Stimulated activated naive CD8-positive, alpha-beta T cell treated with anti-CD3 and anti-CD28 coated beads, Interleukin-15, Interleukin-2, amounts not matched to agents 100 ng/mL and 50 ng/mL, for 24 hours (primary cell): ENCODE data around the gene AMZ1.
"Not testable (repeated sequence)": the region's sequence is repeated elsewhere in the genome, so short reads cannot be mapped to it uniquely, and the experiment has no call there.

Experiments used
- H3K27ac Mint-ChIP-seq: one replicate; pipeline ENCODE4 v1.8.0; 2021; ENCODE audit warnings: mild to moderate bottlenecking, mixed read lengths
- H3K27me3 Mint-ChIP-seq: one replicate; pipeline ENCODE4 v1.8.0; 2021; ENCODE audit warnings: mixed read lengths
- H3K36me3 Mint-ChIP-seq: one replicate; pipeline ENCODE4 v1.8.0; 2021; ENCODE audit warnings: low read depth, mixed read lengths
- H3K4me1 Mint-ChIP-seq: one replicate; pipeline ENCODE4 v1.8.0; 2021; ENCODE audit warnings: low read depth, mixed read lengths
- H3K4me3 Mint-ChIP-seq: one replicate; pipeline ENCODE4 v1.8.0; 2021; ENCODE audit warnings: mild to moderate bottlenecking, mixed read lengths
- H3K9me3 Mint-ChIP-seq: one replicate; pipeline ENCODE4 v1.8.0; 2021; ENCODE audit warnings: mixed read lengths

Gene AMZ1

GRCh38 chr7:2726316-2727018 lies 38.5 kb downstream of the AMZ1 start:
- Mint-ChIP-seq H3K4me1 (peaks cover 4% of the 10 kb centered on the region), H3K9me3 (no peaks in the 10 kb centered on the region)

GRCh38 chr7:2727206-2727605 lies 39.2 kb downstream of the AMZ1 start:
- not testable (repeated sequence) for H3K4me3 Mint-ChIP-seq, H3K27ac Mint-ChIP-seq, H3K9me3 Mint-ChIP-seq, H3K27me3 Mint-ChIP-seq
- Mint-ChIP-seq H3K36me3 (peaks cover 15% of the 10 kb centered on the region), H3K4me1 (peaks cover 11% of the 10 kb centered on the region)

More at GRCh38 chr7:2726316-2727018, 38.5 kb downstream of the AMZ1 start:
- Mint-ChIP-seq H3K4me3 (no peak overlapping the region), H3K36me3 (peaks cover 14% of the 10 kb centered on the region), H3K27ac (no peak overlapping the region), H3K27me3 (no peaks in the 10 kb centered on the region)

- no peaks in the 10 kb centered on the region for H3K9me3 Mint-ChIP-seq
Measured at GRCh38 chr7:2728316-2729030, 40.5 kb downstream of the AMZ1 start.

GRCh38 chr7:2729031-2729892 lies 41.3 kb downstream of the AMZ1 start:
- H3K36me3 Mint-ChIP-seq, result peaks cover 22% of the 10 kb centered on the region
- no peak overlapping the region for H3K27ac Mint-ChIP-seq

More at GRCh38 chr7:2728316-2729030, 40.5 kb downstream of the AMZ1 start:
- H3K4me3 Mint-ChIP-seq, result no peak overlapping the region
- H3K27ac Mint-ChIP-seq, result no peak overlapping the region
- H3K27me3 Mint-ChIP-seq, result no peaks in the 10 kb centered on the region
- H3K36me3 Mint-ChIP-seq, result peaks cover 22% of the 10 kb centered on the region
- H3K4me1 Mint-ChIP-seq, result peaks cover 21% of the 10 kb centered on the region

GRCh38 chr7:2729893-2730716 lies 42.1 kb downstream of the AMZ1 start:
- Mint-ChIP-seq H3K27me3 (no peaks in the 10 kb centered on the region), H3K36me3 (peaks cover 22% of the 10 kb centered on the region), H3K27ac (no peak overlapping the region), H3K9me3 (no peaks in the 10 kb centered on the region), H3K4me3 (no peak overlapping the region), H3K4me1 (peaks cover 37% of the 10 kb centered on the region)

More at GRCh38 chr7:2729031-2729892, 41.3 kb downstream of the AMZ1 start:
- peaks cover 28% of the 10 kb centered on the region for H3K4me1 Mint-ChIP-seq
- no peak overlapping the region for H3K4me3 Mint-ChIP-seq
- H3K27me3 Mint-ChIP-seq, result no peaks in the 10 kb centered on the region
- no peaks in the 10 kb centered on the region for H3K9me3 Mint-ChIP-seq

GRCh38 chr7:2730846-2731770 lies 43.1 kb downstream of the AMZ1 start:
- no peak overlapping the region for H3K27ac Mint-ChIP-seq
- peaks cover 22% of the 10 kb centered on the region for H3K36me3 Mint-ChIP-seq
- no peaks in the 10 kb centered on the region for H3K9me3 Mint-ChIP-seq
- peaks cover 45% of the 10 kb centered on the region for H3K4me1 Mint-ChIP-seq
- no peak overlapping the region for H3K4me3 Mint-ChIP-seq
- H3K27me3 Mint-ChIP-seq, result no peaks in the 10 kb centered on the region

- Mint-ChIP-seq H3K27ac (peak overlapping the region; percentile 18), H3K4me3 (no peak overlapping the region), H3K36me3 (peaks cover 22% of the 10 kb centered on the region), H3K27me3 (no peaks in the 10 kb centered on the region), H3K4me1 (peaks cover 52% of the 10 kb centered on the region), H3K9me3 (no peaks in the 10 kb centered on the region)
Measured at GRCh38 chr7:2732388-2732787, 44.4 kb downstream of the AMZ1 start.

GRCh38 chr7:2732959-2733584 lies 45.1 kb downstream of the AMZ1 start:
- no peak overlapping the region for H3K27ac Mint-ChIP-seq
- no peaks in the 10 kb centered on the region for H3K27me3 Mint-ChIP-seq
- H3K4me1 Mint-ChIP-seq, result peaks cover 56% of the 10 kb centered on the region
- H3K36me3 Mint-ChIP-seq, result peaks cover 22% of the 10 kb centered on the region
- H3K4me3 Mint-ChIP-seq, result no peak overlapping the region
- no peaks in the 10 kb centered on the region for H3K9me3 Mint-ChIP-seq

GRCh38 chr7:2734084-2734686 lies 46.2 kb downstream of the AMZ1 start:
- Mint-ChIP-seq H3K4me3 (no peak overlapping the region), H3K4me1 (peaks cover 59% of the 10 kb centered on the region), H3K27ac (peak overlapping the region; percentile 83), H3K36me3 (peaks cover 22% of the 10 kb centered on the region), H3K27me3 (no peaks in the 10 kb centered on the region), H3K9me3 (no peaks in the 10 kb centered on the region)

- Mint-ChIP-seq H3K9me3 (no peaks in the 10 kb centered on the region), H3K27ac (peak overlapping the region; percentile 83), H3K4me1 (peaks cover 59% of the 10 kb centered on the region), H3K36me3 (peaks cover 20% of the 10 kb centered on the region), H3K27me3 (no peaks in the 10 kb centered on the region), H3K4me3 (peak overlapping the region; percentile 17)
Measured at GRCh38 chr7:2734751-2735571, 47.0 kb downstream of the AMZ1 start.

GRCh38 chr7:2735744-2736143 lies 47.7 kb downstream of the AMZ1 start:
- Mint-ChIP-seq H3K27me3 (no peaks in the 10 kb centered on the region), H3K4me1 (peaks cover 59% of the 10 kb centered on the region), H3K27ac (no peak overlapping the region), H3K36me3 (peaks cover 21% of the 10 kb centered on the region), H3K9me3 (no peaks in the 10 kb centered on the region), H3K4me3 (no peak overlapping the region)

GRCh38 chr7:2736411-2736914 lies 48.5 kb downstream of the AMZ1 start:
- peaks cover 15% of the 10 kb centered on the region for H3K36me3 Mint-ChIP-seq
- H3K27me3 Mint-ChIP-seq, result no peaks in the 10 kb centered on the region
- no peak overlapping the region for H3K4me3 Mint-ChIP-seq
- H3K9me3 Mint-ChIP-seq, result no peaks in the 10 kb centered on the region
- H3K27ac Mint-ChIP-seq, result peak overlapping the region; percentile 47
- peaks cover 58% of the 10 kb centered on the region for H3K4me1 Mint-ChIP-seq
